Neural cell (in vitro differentiated cells): Measurements from ENCODE around the gene ARL6IP1. TPM values are rescaled to one million over a fixed set of nuclear protein-coding genes. Genes with fewer than 3 reads are reported as not detected.

ENCODE experiments used
- H2AFZ ChIP-seq: fragments of 200-600, 300-800 bp; sonication (generic), shearing (Covaris generic); 2 replicates; pipeline ENCODE4 v1.6.0; 2014; ENCODE audit warnings: low read depth, mild to moderate bottlenecking, antibody characterized with exemption, low read length, moderate library complexity
- H3F3A ChIP-seq: fragments of 200-600 bp; shearing (Covaris generic); 2 replicates; pipeline ENCODE4 v1.6.1; 2016; ENCODE audit warnings: mild to moderate bottlenecking, moderate library complexity, mixed read lengths, antibody characterized with exemption, low read length; ENCODE audit not compliant: insufficient read depth, poor library complexity, severe bottlenecking
- H3K27ac ChIP-seq: fragments of 200-600, 300-800 bp; sonication (generic), shearing (Covaris generic); 2 replicates; pipeline ENCODE4 v1.5.1; 2014; ENCODE audit warnings: mild to moderate bottlenecking, low read length, moderate library complexity
- H3K27me3 ChIP-seq: fragments of 300-800, 200-600 bp; sonication (generic), shearing (Covaris generic); 2 replicates; pipeline ENCODE4 v1.6.0; 2014; ENCODE audit warnings: mild to moderate bottlenecking, low read depth, low read length, moderate library complexity; ENCODE audit not compliant: insufficient read depth
- H3K36me3 ChIP-seq: fragments of 300-800, 200-600 bp; sonication (generic), shearing (Covaris generic); 2 replicates; pipeline ENCODE4 v1.5.1; 2014; ENCODE audit warnings: mild to moderate bottlenecking, antibody characterized with exemption, low read length, moderate library complexity; ENCODE audit not compliant: insufficient read depth
- H3K4me2 ChIP-seq: fragments of 300-800, 200-600 bp; sonication (generic), shearing (Covaris generic); 2 replicates; pipeline ENCODE4 v1.6.0; 2014; ENCODE audit warnings: mild to moderate bottlenecking, low read length
- H3K4me3 ChIP-seq: fragments of 300-800, 200-600 bp; sonication (generic), shearing (Covaris generic); 2 replicates; pipeline ENCODE4 v1.5.1; 2014; ENCODE audit warnings: mild to moderate bottlenecking, low read length, moderate library complexity
- H3K79me2 ChIP-seq: fragments of 200-600 bp; shearing (Covaris generic); replicated peaks from 2 replicates; pipeline ENCODE4 v1.6.0; 2014; ENCODE audit warnings: mild to moderate bottlenecking, low read length, moderate library complexity; ENCODE audit not compliant: insufficient read depth
- H3K9ac ChIP-seq: fragments of 300-800, 200-600 bp; sonication (generic), shearing (Covaris generic); 2 replicates; pipeline ENCODE4 v1.6.1; 2016; ENCODE audit warnings: mild to moderate bottlenecking, low read length, mixed read lengths
- H3K9me2 ChIP-seq: fragments of 200-600 bp; shearing (Covaris generic); 2 replicates; pipeline ENCODE4 v1.6.1; 2016; ENCODE audit warnings: mild to moderate bottlenecking, low read length, mixed read lengths; ENCODE audit not compliant: insufficient read depth
- H3K9me3 ChIP-seq: fragments of 200-600, 300-800 bp; sonication (generic), shearing (Covaris generic); 2 replicates; pipeline ENCODE4 v1.6.1; 2016; ENCODE audit warnings: mild to moderate bottlenecking, mixed run types, low read length, moderate library complexity, mixed read lengths
- H4K20me1 ChIP-seq: fragments of 200-600 bp; shearing (Covaris generic); 2 replicates; pipeline ENCODE4 v1.6.1; 2016; ENCODE audit warnings: mild to moderate bottlenecking, mixed run types; ENCODE audit not compliant: insufficient read depth
- CTCF ChIP-seq: fragments of 450-650 bp; IDR thresholded peaks from 2 replicates; pipeline ENCODE4 v1.5.1; 2014; ENCODE audit warnings: antibody characterized with exemption, mild to moderate bottlenecking, moderate library complexity; ENCODE audit not compliant: poor library complexity, severe bottlenecking
- EP300 ChIP-seq: fragments of 450-650 bp; conservative IDR thresholded peaks from 2 replicates; pipeline ENCODE4 v1.6.1; 2014; ENCODE audit warnings: antibody characterized with exemption, mild to moderate bottlenecking, moderate library complexity; ENCODE audit not compliant: poor library complexity, severe bottlenecking
- EZH2 ChIP-seq: fragments of 200-600, 300-800 bp; shearing (Covaris generic), sonication (generic); IDR thresholded peaks from 2 replicates; pipeline ENCODE4 v1.6.1; 2014; ENCODE audit warnings: antibody characterized with exemption, low read length, borderline replicate concordance, mild to moderate bottlenecking; ENCODE audit not compliant: insufficient read depth, poor library complexity, severe bottlenecking
- MXI1 ChIP-seq: fragments of 450-650 bp; conservative IDR thresholded peaks from 2 replicates; pipeline ENCODE4 v1.6.1; 2014; ENCODE audit warnings: antibody characterized with exemption, mild to moderate bottlenecking; ENCODE audit not compliant: poor library complexity, severe bottlenecking
- POLR2AphosphoS5 ChIP-seq: IDR thresholded peaks from 2 replicates; pipeline ENCODE4 v1.6.1; 2012
- RAD21 ChIP-seq: fragments of 450-650 bp; conservative IDR thresholded peaks from 2 replicates; pipeline ENCODE4 v1.6.1; 2014; ENCODE audit warnings: antibody characterized with exemption, mild to moderate bottlenecking, moderate library complexity
- REST ChIP-seq: IDR thresholded peaks from 2 replicates; pipeline ENCODE4 v1.6.1; 2012; ENCODE audit warnings: borderline replicate concordance
- SMC3 ChIP-seq: fragments of 450-650 bp; conservative IDR thresholded peaks from 2 replicates; pipeline ENCODE4 v1.6.1; 2014; ENCODE audit warnings: antibody characterized with exemption, mild to moderate bottlenecking, moderate library complexity; ENCODE audit not compliant: poor library complexity
- TAF1 ChIP-seq: IDR thresholded peaks from 2 replicates; pipeline ENCODE4 v1.6.1; 2012; ENCODE audit warnings: low read depth
- polyA plus RNA-seq: library from polyadenylated mRNA; depleted of rRNA; stranded (reverse); fragments of >200 nt; gene quantifications from 2 replicates; pipeline ENCODE4 v1.2.3, GENCODE V29; 2014

The ARL6IP1 gene
- polyA plus RNA-seq, 1 donor from 2014 or later = 556 TPM

GRCh38 chr16:18797746-18798145 lies 3.6 kb downstream of the ARL6IP1 start:
- Histone ChIP-seq H3K4me3 (no peak overlapping the region), H3K9me3 (no peaks in the 10 kb centered on the region), H3K27ac (no peak overlapping the region), H2AFZ (no peak overlapping the region), H4K20me1 (no peaks in the 10 kb centered on the region), H3K9me2 (no peaks in the 10 kb centered on the region), H3K9ac (no peak overlapping the region), H3K36me3 (no peaks in the 10 kb centered on the region), H3K27me3 (no peaks in the 10 kb centered on the region), H3F3A (no peaks in the 10 kb centered on the region), H3K4me2 (no peak overlapping the region), H3K79me2 (peaks cover 35% of the 10 kb centered on the region)
- no peak for TF ChIP-seq REST
- no peak for TF ChIP-seq POLR2AphosphoS5
- no peak for TF ChIP-seq TAF1
- no peak for TF ChIP-seq EP300
- TF ChIP-seq MXI1 = no peak
- no peak for TF ChIP-seq CTCF
- no peak for TF ChIP-seq EZH2
- no peak for TF ChIP-seq RAD21
- TF ChIP-seq SMC3 = no peak

- Histone ChIP-seq H3K27ac (no peak overlapping the region), H3K36me3 (no peaks in the 10 kb centered on the region), H3K9ac (no peak overlapping the region), H3K9me2 (no peaks in the 10 kb centered on the region), H3F3A (no peaks in the 10 kb centered on the region), H2AFZ (no peak overlapping the region), H3K27me3 (no peaks in the 10 kb centered on the region), H3K9me3 (no peaks in the 10 kb centered on the region), H3K4me3 (no peak overlapping the region), H3K79me2 (peaks cover 35% of the 10 kb centered on the region), H3K4me2 (no peak overlapping the region), H4K20me1 (no peaks in the 10 kb centered on the region)
- TF ChIP-seq POLR2AphosphoS5 = no peak
- no peak for TF ChIP-seq CTCF
- TF ChIP-seq TAF1 = no peak
- no peak for TF ChIP-seq RAD21
- no peak for TF ChIP-seq EP300
- TF ChIP-seq SMC3 = no peak
- TF ChIP-seq REST = no peak
- TF ChIP-seq EZH2 = no peak
Measured at GRCh38 chr16:18796377-18796776, 5.0 kb downstream of the ARL6IP1 start.
